Measurements from ENCODE around the gene TSPAN5.

TSPAN5 gene

DNA sequence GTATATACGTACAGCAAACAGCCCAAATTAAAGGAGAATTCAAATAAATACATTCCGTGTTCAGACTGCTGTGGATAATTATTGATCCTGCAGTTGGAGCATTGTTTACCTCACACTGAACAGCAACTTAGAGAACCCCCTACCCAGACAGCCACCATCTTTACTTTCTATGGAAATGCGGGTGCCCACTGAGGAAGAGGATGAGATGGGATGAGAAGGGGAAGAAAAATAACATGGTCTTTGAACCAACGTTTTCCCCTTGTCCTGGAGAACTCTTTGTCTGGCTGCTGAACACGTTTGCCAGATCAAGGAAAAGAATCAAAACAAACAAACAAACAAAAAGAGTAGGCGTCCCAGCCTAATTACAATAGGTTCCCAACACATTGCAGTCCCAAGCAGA lies 1.5 kb downstream of the TSPAN5 start:
- H3K27ac ChIP-seq, result no peak overlapping the region
- no peak for TF ChIP-seq ZFX (IDR thresholded peaks at IDR 0.05)
- TF ChIP-seq, protein P1, sequence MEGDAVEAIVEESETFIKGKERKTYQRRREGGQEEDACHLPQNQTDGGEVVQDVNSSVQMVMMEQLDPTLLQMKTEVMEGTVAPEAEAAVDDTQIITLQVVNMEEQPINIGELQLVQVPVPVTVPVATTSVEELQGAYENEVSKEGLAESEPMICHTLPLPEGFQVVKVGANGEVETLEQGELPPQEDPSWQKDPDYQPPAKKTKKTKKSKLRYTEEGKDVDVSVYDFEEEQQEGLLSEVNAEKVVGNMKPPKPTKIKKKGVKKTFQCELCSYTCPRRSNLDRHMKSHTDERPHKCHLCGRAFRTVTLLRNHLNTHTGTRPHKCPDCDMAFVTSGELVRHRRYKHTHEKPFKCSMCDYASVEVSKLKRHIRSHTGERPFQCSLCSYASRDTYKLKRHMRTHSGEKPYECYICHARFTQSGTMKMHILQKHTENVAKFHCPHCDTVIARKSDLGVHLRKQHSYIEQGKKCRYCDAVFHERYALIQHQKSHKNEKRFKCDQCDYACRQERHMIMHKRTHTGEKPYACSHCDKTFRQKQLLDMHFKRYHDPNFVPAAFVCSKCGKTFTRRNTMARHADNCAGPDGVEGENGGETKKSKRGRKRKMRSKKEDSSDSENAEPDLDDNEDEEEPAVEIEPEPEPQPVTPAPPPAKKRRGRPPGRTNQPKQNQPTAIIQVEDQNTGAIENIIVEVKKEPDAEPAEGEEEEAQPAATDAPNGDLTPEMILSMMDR (conservative IDR thresholded peaks at IDR 0.05), result no peak

DNA sequence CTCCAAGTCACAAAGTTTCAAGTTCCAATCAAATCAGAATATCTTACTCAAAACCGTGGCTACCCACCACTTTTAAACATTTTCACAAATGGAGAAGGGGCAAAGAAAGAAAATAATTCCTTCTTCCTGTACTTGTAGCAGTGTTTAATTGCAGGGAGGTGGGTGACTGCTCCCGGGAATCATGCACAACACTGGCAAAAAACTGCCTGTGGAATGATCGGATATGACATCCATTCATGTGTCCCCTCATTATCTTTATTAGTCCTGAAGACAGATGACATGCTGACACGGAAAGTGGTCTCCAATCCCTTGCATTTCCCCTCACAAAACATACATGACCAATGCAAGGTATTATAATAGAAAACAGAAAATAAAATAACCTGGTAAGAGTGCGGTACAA lies 2.0 kb downstream of the TSPAN5 start:
- H3K27ac ChIP-seq, result no peak overlapping the region
- TF ChIP-seq, protein P1 (conservative IDR thresholded peaks at IDR 0.05), result no peak
- no peak for TF ChIP-seq ZFX (IDR thresholded peaks at IDR 0.05)

DNA sequence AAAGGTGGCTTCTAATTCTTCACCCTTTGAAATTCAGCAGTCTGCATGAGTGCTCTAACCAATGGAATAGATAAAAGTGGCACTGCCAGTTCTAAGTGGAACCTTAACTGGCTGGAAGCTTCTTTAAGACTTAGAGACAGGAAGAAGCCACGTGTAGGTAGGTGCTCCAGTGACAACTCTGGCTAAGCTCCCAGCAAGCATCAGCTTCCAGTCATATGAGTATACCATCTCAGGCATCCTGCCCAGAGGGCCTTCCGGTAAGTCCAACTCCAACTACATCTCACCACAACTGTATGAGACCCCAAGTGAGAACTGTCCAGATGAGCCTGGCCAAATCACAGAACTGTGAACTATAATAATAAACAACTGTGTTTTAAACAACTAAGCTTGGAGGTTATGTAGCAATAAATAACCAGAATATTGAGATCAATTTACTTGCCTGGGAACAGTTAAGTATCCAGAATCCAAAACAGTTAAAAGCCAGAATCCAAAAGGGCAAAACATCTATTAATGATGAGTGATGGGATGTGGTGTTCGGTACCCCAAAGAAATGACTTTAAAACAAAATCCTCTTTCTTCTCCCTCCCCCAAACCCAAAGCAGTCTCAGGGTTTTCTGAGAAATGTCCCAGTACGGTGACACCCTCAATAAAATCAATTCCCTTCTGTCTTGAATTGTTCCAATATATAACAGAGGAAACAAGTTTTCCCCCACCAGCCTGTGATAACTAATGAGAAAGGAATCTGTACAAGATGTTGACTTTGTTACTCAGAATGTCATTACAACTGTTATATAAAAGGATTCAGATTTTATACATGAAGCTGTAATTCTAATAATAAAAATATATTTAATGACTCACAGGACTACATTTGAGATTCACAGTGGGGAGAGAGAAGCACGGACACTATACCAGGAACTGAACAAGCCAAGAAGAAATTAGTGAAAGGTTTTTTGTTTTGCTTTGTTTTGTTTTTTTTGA lies 4.2 kb downstream of the TSPAN5 start:
- no peak for TF ChIP-seq ZFX (IDR thresholded peaks at IDR 0.05)
- TF ChIP-seq, protein P1 (conservative IDR thresholded peaks at IDR 0.05), result no peak

DNA sequence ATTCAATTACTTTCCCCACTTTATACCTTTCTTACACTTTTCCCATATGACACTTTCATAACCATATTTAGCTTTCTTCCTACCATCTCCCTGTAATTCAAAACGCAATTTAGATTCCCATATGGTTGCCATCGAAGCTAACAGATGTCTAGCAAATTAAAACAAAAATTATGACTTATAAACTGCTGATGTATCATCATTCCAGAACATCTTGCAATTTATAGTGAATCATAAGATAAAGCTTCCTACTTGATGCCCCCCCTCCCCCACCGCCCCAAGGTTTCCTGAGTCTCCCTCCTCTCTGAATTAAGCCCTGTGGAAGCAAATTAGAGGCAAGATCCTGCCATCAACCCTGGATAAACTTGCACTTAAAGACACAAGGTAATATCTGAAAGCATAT lies 5.4 kb downstream of the TSPAN5 start:
- no peak for TF ChIP-seq ZFX (IDR thresholded peaks at IDR 0.05)
- TF ChIP-seq, protein P1 (conservative IDR thresholded peaks at IDR 0.05), result no peak
- H3K27ac ChIP-seq, result no peak overlapping the region

More for the DNA sequence above, 4.2 kb downstream of the TSPAN5 start:
- no peak overlapping the region for H3K27ac ChIP-seq

DNA sequence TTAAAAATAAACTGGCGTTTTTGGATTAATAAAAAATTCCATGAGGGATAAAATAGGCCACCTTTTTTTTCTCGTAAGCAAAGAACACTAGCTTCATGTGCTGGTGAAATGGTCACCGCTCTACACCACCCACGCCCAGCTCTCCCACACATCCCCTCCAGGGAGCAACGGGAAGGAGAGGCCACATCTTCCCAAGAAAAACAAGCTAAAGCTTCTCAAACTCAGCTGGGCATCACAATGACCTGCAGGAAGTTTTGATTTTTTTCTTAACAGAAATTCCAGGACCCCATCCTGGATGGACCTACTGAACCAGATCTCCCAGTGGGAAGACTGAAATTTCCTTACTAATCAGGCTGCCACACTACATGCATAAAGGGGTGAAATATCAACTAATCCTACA lies 9.8 kb downstream of the TSPAN5 start:
- TF ChIP-seq, protein P1 (conservative IDR thresholded peaks at IDR 0.05), result no peak
- TF ChIP-seq ZFX (IDR thresholded peaks at IDR 0.05), result no peak
- H3K27ac ChIP-seq, result no peak overlapping the region

DNA sequence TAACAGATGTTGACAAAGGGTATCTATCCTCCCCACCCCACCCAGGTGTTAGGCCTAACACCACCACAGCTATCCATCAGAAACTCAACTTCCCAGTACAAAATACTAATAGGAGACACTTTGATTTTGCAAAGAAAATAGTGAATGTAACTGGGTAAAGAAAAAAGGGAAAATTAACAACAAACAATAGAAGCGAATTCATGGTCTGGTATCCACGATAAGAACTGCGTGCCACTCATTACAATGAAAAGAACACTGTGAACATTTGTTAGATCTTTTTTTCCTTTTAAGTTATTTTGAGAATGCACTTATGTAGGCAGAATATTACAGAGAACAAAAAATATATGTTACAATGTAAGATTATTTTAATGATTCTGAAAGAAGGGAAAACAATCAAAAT lies 12.0 kb downstream of the TSPAN5 start:
- no peak for TF ChIP-seq ZFX (IDR thresholded peaks at IDR 0.05)
- TF ChIP-seq, protein P1 (conservative IDR thresholded peaks at IDR 0.05), result no peak
- no peak overlapping the region for H3K27ac ChIP-seq

DNA sequence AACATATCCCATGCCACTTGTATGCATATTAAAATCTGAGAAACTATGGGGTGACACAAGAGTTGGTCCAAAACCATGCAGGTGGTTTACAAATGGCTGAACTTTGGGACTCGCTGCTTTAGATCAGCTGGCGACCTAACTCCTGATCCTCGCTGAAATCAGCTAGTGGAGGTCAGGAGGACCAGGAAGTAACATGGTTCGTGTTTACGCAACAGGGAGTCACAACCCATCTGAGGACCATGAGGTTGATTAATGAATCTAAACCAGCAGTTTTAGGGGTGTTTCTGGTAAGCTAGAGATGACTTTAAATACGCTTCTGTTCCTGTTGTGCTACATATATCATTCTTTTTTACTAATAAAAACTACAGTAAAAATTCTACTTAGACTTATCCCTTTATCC lies 12.9 kb downstream of the TSPAN5 start:
- TF ChIP-seq ZFX (IDR thresholded peaks at IDR 0.05), result no peak
- TF ChIP-seq, protein P1 (conservative IDR thresholded peaks at IDR 0.05), result no peak
- H3K27ac ChIP-seq, result no peak overlapping the region
